H1 (cell line): ENCODE measurements around the gene TPSD1. TPM values are rescaled to one million over a fixed set of nuclear protein-coding genes. Genes with fewer than 3 reads are reported as not detected.

ENCODE experiments used
- CTCF ChIA-PET: fragments of 300-600 bp; sonication (Branson Sonifier 250); formaldehyde crosslinking; loops from one replicate; lab custom pipeline; 2021; ENCODE audit not compliant: partially characterized antibody; lab: Charles Lee
- POLR2A ChIA-PET: fragments of 300-600 bp; sonication (Branson Sonifier 250); formaldehyde crosslinking; loops from one replicate; lab custom pipeline; 2021; ENCODE audit warnings: inconsistent platforms; ENCODE audit not compliant: partially characterized antibody; lab: Charles Lee
- DNase-seq, 2 experiments: peaks; one replicate each; pipeline versions ENCODE4 v3.0.0 to v3.0.0-alpha.2; 2010 to 2022; ENCODE audit warnings: low spot score in 2 of 2, low read depth in 1 of 2, mixed read lengths in 1 of 2
- FAIRE-seq: peaks from 2 replicates; lab custom pipeline; 2011; peaks lifted over from hg19 to GRCh38; lab: Jason Lieb, UNC
- H2AFZ ChIP-seq: 2 replicates; pipeline ENCODE4 v1.8.1; 2012; ENCODE audit warnings: low read length, inconsistent platforms
- H2AK5ac ChIP-seq: 2 replicates; pipeline ENCODE4 v1.6.1; 2013; ENCODE audit warnings: low read depth, low read length
- H2BK120ac ChIP-seq: replicated peaks from 2 replicates; pipeline ENCODE3; 2013; ENCODE audit warnings: low read depth, low read length, inconsistent platforms
- H2BK12ac ChIP-seq: 2 replicates; pipeline ENCODE4 v1.6.1; 2013; ENCODE audit warnings: low read depth, low read length
- H2BK15ac ChIP-seq: 2 replicates; pipeline ENCODE4 v1.6.1; 2013; ENCODE audit warnings: low read length
- H2BK20ac ChIP-seq: 2 replicates; pipeline ENCODE4 v1.6.1; 2013; ENCODE audit warnings: low read length
- H2BK5ac ChIP-seq: 2 replicates; pipeline ENCODE4 v1.6.1; 2013; ENCODE audit warnings: low read depth, low read length
- H3K14ac ChIP-seq: 2 replicates; pipeline ENCODE4 v1.6.1; 2013; ENCODE audit warnings: inconsistent platforms; ENCODE audit not compliant: insufficient read length
- H3K18ac ChIP-seq: 2 replicates; pipeline ENCODE4 v1.6.1; 2013; ENCODE audit warnings: low read length; ENCODE audit errors: extremely low read depth
- H3K23ac ChIP-seq: 2 replicates; pipeline ENCODE4 v1.6.1; 2013; ENCODE audit warnings: inconsistent platforms; ENCODE audit not compliant: insufficient read length
- H3K23me2 ChIP-seq: 2 replicates; pipeline ENCODE4 v1.6.1; 2013; ENCODE audit warnings: low read depth, low read length
- H3K27ac ChIP-seq: 2 replicates; pipeline ENCODE4 v1.6.1; 2011; ENCODE audit warnings: low read depth, low read length, inconsistent platforms
- H3K27me3 ChIP-seq, 4 experiments: replicated peaks in 1 of 4; 1 replicate in 1 of 4; 2 replicates in 3 of 4; pipeline versions ENCODE4 v1.6.1 to v1.8.1; 2011 to 2013; ENCODE audit warnings: low read length in 3 of 4, mild to moderate bottlenecking in 3 of 4, inconsistent platforms in 2 of 4, mixed read lengths in 2 of 4, moderate library complexity in 1 of 4; ENCODE audit not compliant: control insufficient read depth in 3 of 4, insufficient read depth in 3 of 4; ENCODE audit errors: extremely low read depth in 1 of 4
- H3K36me3 ChIP-seq, 4 experiments: 2 replicates each; pipeline versions ENCODE4 v1.6.1 to v1.8.1; 2011 to 2013; ENCODE audit warnings: mild to moderate bottlenecking in 4 of 4, low read length in 3 of 4, moderate library complexity in 2 of 4, control low read depth in 1 of 4, inconsistent platforms in 1 of 4; ENCODE audit not compliant: insufficient read depth in 4 of 4, control insufficient read depth in 2 of 4
- H3K4ac ChIP-seq: replicated peaks from 2 replicates; pipeline ENCODE3; 2013; ENCODE audit warnings: low read length, low read depth, mixed read lengths, inconsistent platforms; ENCODE audit not compliant: insufficient read length
- H3K4me1 ChIP-seq, 4 experiments: replicated peaks in 1 of 4; 1 replicate in 1 of 4; 2 replicates in 3 of 4; pipeline versions ENCODE4 v1.6.1 to v1.8.1; 2011 to 2013; ENCODE audit warnings: low read length in 3 of 4, inconsistent platforms in 2 of 4, mixed read lengths in 1 of 4; ENCODE audit not compliant: insufficient read depth in 4 of 4, control insufficient read depth in 3 of 4
- H3K4me2 ChIP-seq, 2 experiments: 2 replicates each; pipeline versions ENCODE4 v1.6.1 to v1.8.1; 2011 to 2013; ENCODE audit warnings: low read depth in 2 of 2, low read length in 2 of 2, control low read depth in 1 of 2, inconsistent platforms in 1 of 2, mild to moderate bottlenecking in 1 of 2; ENCODE audit not compliant: insufficient read depth in 1 of 2
- H3K4me3 ChIP-seq, 4 experiments: fragments of 200-600, 300-600 bp in 1 of 4; sonication (generic), shearing (Covaris generic), sonication (Bioruptor Twin) in 1 of 4; 2 replicates each; pipeline versions ENCODE4 v1.5.1 to v1.8.1; 2011 to 2016; ENCODE audit warnings: low read length in 4 of 4, low read depth in 3 of 4, control low read depth in 2 of 4, inconsistent platforms in 2 of 4, mild to moderate bottlenecking in 2 of 4, mixed read lengths in 1 of 4, moderate library complexity in 1 of 4; ENCODE audit not compliant: insufficient read depth in 2 of 4; ENCODE audit errors: extremely low read depth in 1 of 4
- H3K56ac ChIP-seq: replicated peaks from 2 replicates; pipeline ENCODE3; 2013; ENCODE audit warnings: low read depth, mild to moderate bottlenecking, mixed read lengths, low read length, inconsistent platforms; ENCODE audit not compliant: insufficient read length
- H3K79me1 ChIP-seq: 2 replicates; pipeline ENCODE4 v1.6.1; 2013; ENCODE audit warnings: low read depth, low read length, control low read depth
- H3K79me2 ChIP-seq, 2 experiments: 2 replicates each; pipeline versions ENCODE4 v1.6.1 to v1.8.1; 2012 to 2013; ENCODE audit warnings: low read length in 2 of 2, mild to moderate bottlenecking in 2 of 2, inconsistent platforms in 1 of 2; ENCODE audit not compliant: insufficient read depth in 2 of 2, control insufficient read depth in 1 of 2
- H3K9ac ChIP-seq, 4 experiments: replicated peaks in 1 of 4; 1 replicate in 1 of 4; 2 replicates in 3 of 4; pipeline versions ENCODE4 v1.6.1 to v1.8.1; 2011 to 2013; ENCODE audit warnings: low read depth in 3 of 4, low read length in 3 of 4, control low read depth in 2 of 4, mild to moderate bottlenecking in 2 of 4, moderate library complexity in 2 of 4, inconsistent platforms in 1 of 4; ENCODE audit errors: extremely low read depth in 1 of 4
- H3K9me3 ChIP-seq, 2 experiments: 2 replicates each; pipeline versions ENCODE4 v1.6.1 to v1.8.1; 2012 to 2013; ENCODE audit warnings: mild to moderate bottlenecking in 2 of 2, moderate library complexity in 2 of 2, control low read depth in 1 of 2, inconsistent platforms in 1 of 2, low read depth in 1 of 2, low read length in 1 of 2, mixed read lengths in 1 of 2; ENCODE audit not compliant: insufficient read depth in 2 of 2
- H4K20me1 ChIP-seq, 2 experiments: replicated peaks in 1 of 2; 2 replicates each; pipeline versions ENCODE3 to v1.8.1; 2011 to 2013; ENCODE audit warnings: inconsistent platforms in 2 of 2, low read length in 2 of 2, mild to moderate bottlenecking in 1 of 2; ENCODE audit not compliant: insufficient read depth in 2 of 2, control insufficient read depth in 1 of 2
- H4K5ac ChIP-seq: 2 replicates; pipeline ENCODE4 v1.6.1; 2013; ENCODE audit warnings: low read length, low read depth, mixed read lengths, inconsistent platforms; ENCODE audit not compliant: insufficient read length
- H4K8ac ChIP-seq: 2 replicates; pipeline ENCODE4 v1.8.0; 2013; ENCODE audit warnings: mild to moderate bottlenecking, moderate library complexity, low read length, inconsistent platforms; ENCODE audit not compliant: insufficient read depth; ENCODE audit errors: extremely low read depth
- H4K91ac ChIP-seq: replicated peaks from 2 replicates; pipeline ENCODE3; 2013; ENCODE audit warnings: low read length, mixed read lengths, inconsistent platforms; ENCODE audit not compliant: insufficient read length
- CHD2 ChIP-seq: IDR thresholded peaks from 2 replicates; pipeline ENCODE4 v1.6.1; 2012; ENCODE audit warnings: low read length, improper control_type of control experiment
- PHF8 ChIP-seq: fragments of 200-600 bp; sonication (generic); conservative IDR thresholded peaks from 2 replicates; pipeline ENCODE4 v1.7.1; 2012; ENCODE audit warnings: low read depth, mild to moderate bottlenecking, inconsistent platforms, low read length, moderate library complexity
- SP2 ChIP-seq: IDR thresholded peaks from 2 replicates; pipeline ENCODE4 v1.6.1; 2012; ENCODE audit warnings: mild to moderate bottlenecking, low read length, inconsistent platforms
- TEAD4 ChIP-seq: IDR thresholded peaks from 2 replicates; pipeline ENCODE4 v1.6.1; 2012; ENCODE audit warnings: low read depth, low read length, inconsistent platforms, mixed read lengths
- YY1 ChIP-seq: IDR thresholded peaks from 2 replicates; pipeline ENCODE4 v1.6.1; 2011; ENCODE audit warnings: low read depth, mild to moderate bottlenecking, low read length
- WGBS, 2 experiments: shearing (Covaris generic) in 1 of 2; methylation state at CpG; one replicate each; pipeline versions ENCODE4 v1.1.6 to v1.1.7; 2013 to 2015; ENCODE audit warnings: low lambda C conversion rate in 2 of 2, mixed read lengths in 2 of 2, inconsistent platforms in 1 of 2, low coverage in 1 of 2, missing lambda C conversion rate in 1 of 2; ENCODE audit not compliant: insufficient replicate concordance in 2 of 2, insufficient coverage in 1 of 2, insufficient read length in 1 of 2; ENCODE audit errors: extremely low coverage in 1 of 2, missing lambda C conversion rate in 1 of 2; 5-methylcytosine and 5-hydroxymethylcytosine counted together
- polyA plus RNA-seq, 7 experiments: library from polyadenylated mRNA; depleted of rRNA in 3 of 7; stranded (reverse) in 5 of 7; unstranded in 2 of 7; fragments of >200 nt in 5 of 7; fragments of 200-250 nt in 2 of 7; gene quantifications; 1 replicate in 5 of 7; 2 replicates in 1 of 7; 4 replicates in 1 of 7; pipeline versions ENCODE4 v1.2.1 to v1.2.3, GENCODE V29; 2011 to 2013; ENCODE audit warnings: missing spikeins in 2 of 7, mixed read lengths in 2 of 7
- total RNA-seq: library from RNA; stranded (reverse); fragmentation: NEBNext Ultra II Directional; extraction: Animal tissue kit (Norgen Biotek cat#: 25700); gene quantifications from 2 replicates; pipeline ENCODE4 v1.2.1, GENCODE V29; 2021

The TPSD1 gene
- total and polyA plus RNA-seq, 2 of the 8 experiments (the other 6 are each of a cell fraction or from before 2014, with no cell fraction given): 0.26 TPM; not detected in 1

DNA sequence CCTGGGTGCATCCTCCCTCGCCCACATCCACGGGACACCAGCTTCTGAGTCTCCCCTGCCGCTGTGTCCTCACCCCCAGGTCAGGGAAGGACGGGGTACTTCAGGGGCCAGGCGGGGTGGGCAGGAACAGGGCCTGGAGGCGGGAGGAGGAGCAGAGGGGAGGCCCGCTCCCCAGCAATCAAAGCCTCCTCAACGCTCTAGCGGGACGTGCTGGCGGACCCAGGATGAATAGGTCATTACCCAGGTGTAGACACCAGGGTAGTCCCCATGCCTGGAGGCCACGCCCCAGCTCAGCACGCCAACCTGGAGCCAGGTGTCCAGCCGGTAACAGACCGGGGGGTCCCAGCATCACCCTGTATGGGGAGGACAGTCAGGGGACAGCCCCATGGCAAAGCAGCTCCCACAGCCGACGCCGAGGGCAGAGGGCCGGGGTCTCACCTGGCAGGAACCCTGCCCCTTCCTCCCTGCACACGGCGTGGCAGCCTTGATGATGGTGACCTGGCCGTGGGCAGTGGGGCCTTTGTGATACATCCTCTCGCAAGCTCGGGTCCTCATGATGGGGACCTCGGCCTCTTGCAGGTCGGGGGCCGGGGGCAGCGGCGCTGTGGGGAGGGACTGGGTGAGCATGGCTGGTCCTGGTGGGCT, 24.2 kb downstream of the TPSD1 start:
- no peaks in the 10 kb centered on the region for H4K20me1 ChIP-seq
- POLR2A ChIA-PET: interaction anchor here (0.8 to 1.2 kb wide), 3 partner anchors 9 to 64 kb away, joined by 3 to 5 read pairs (median 4); no protein-coding TSS in a partner anchor
- 90% methylated on average over 27 of the region's 29 CpGs; no CpG with 5 or more reads in 1 of the 2 experiments for WGBS, 2 experiments
- H2BK20ac ChIP-seq: no peak overlapping the region
- no peak overlapping the region for H4K5ac ChIP-seq
- H3K4me1 ChIP-seq: peaks cover 0 to 19% (median 13%) of the 10 kb centered on the region in 4 experiments; a peak in 6 of 7 replicates
- no peak overlapping the region for H3K27ac ChIP-seq
- H4K91ac ChIP-seq: no peak overlapping the region
- no peak for FAIRE-seq
- H3K14ac ChIP-seq: no peak overlapping the region
- 0 out of 7 replicates have a peak, but pooled peaks cover 0 to 2% (median 0%) of the 10 kb centered on the region in 4 experiments for H3K27me3 ChIP-seq
- peak overlapping the region; percentile 68; the same call in 1 of the 2 replicates for H4K8ac ChIP-seq
- no peak overlapping the region for H2BK120ac ChIP-seq
- no peaks in the 10 kb centered on the region for H3K79me1 ChIP-seq
- H3K18ac ChIP-seq: no peak overlapping the region
- H3K23me2 ChIP-seq: no peaks in the 10 kb centered on the region
- H3K56ac ChIP-seq: no peak overlapping the region
- no peak overlapping the region for H2AFZ ChIP-seq
- no peak overlapping the region for H2BK12ac ChIP-seq
- H2AK5ac ChIP-seq: no peak overlapping the region
- H2BK5ac ChIP-seq: no peak overlapping the region
- DNase-seq: no peak
- H2BK15ac ChIP-seq: peak overlapping the region; percentile 8; the same call in 1 of the 2 replicates
- no peak overlapping the region for H3K9ac ChIP-seq
- no peak overlapping the region for H3K4me2 ChIP-seq
- no peak overlapping the region for H3K4me3 ChIP-seq
- H3K23ac ChIP-seq: no peak overlapping the region
- peak overlapping the region; percentile 69 for H3K4ac ChIP-seq
- TF ChIP-seq SP2 (no peak), TEAD4 (no peak), YY1 (no peak), PHF8 (no peak), CHD2 (no peak)
- CTCF ChIA-PET: interaction anchor here (0.6 to 1.5 kb wide), 10 partner anchors 10 to 177 kb away, joined by 3 to 4 read pairs (median 3); no protein-coding TSS in a partner anchor
- H3K79me2 ChIP-seq: no peaks in the 10 kb centered on the region
- H3K36me3 ChIP-seq: no peaks in the 10 kb centered on the region
- H3K9me3 ChIP-seq: no peaks in the 10 kb centered on the region
